Gastrocnemius medialis (tissue), 4 donors: ENCODE data around the gene ZNF70. TPM values are rescaled to one million over a fixed set of nuclear protein-coding genes. Genes with fewer than 3 reads are reported as not detected.
A peak's percentile ranks its signal among the peaks of the same experiment; 100 is the strongest.

Source experiments
- ATAC-seq, 2 donors: fragments of 150-250 bp; one replicate each; pipeline ENCODE4 v1.9.1; 2016
- DNase-seq, 2 donors: peaks; one replicate each; pipeline ENCODE4 v3.0.0-alpha.2; 2019
- H3K27ac ChIP-seq, 4 donors: fragments of 200-600 bp; sonication (generic); 1 replicate in 1 of 4; 2 replicates in 3 of 4; pipeline ENCODE4 v1.5.1; 2016 to 2018; ENCODE audit warnings: mild to moderate bottlenecking in 2 of 4, moderate library complexity in 1 of 4
- H3K27me3 ChIP-seq, 3 donors: fragments of 200-600 bp; sonication (generic) in 2 of 3; 1 replicate in 1 of 3; 2 replicates in 2 of 3; pipeline versions ENCODE4 v1.5.1 to v1.6.0; 2016 to 2019; ENCODE audit warnings: mild to moderate bottlenecking in 1 of 3, moderate library complexity in 1 of 3
- H3K36me3 ChIP-seq, 2 donors: fragments of 200-600 bp; sonication (generic) in 1 of 2; one replicate each; pipeline ENCODE4 v1.5.1; 2017 to 2018
- H3K4me1 ChIP-seq, 2 donors: fragments of 200-600 bp; sonication (generic) in 1 of 2; one replicate each; pipeline ENCODE4 v1.5.1; 2016 to 2017; ENCODE audit warnings: mild to moderate bottlenecking in 2 of 2
- H3K4me3 ChIP-seq, 4 donors: fragments of 200-600 bp; sonication (generic) in 3 of 4; 1 replicate in 1 of 4; 2 replicates in 3 of 4; pipeline ENCODE4 v1.5.1; 2016 to 2019; ENCODE audit warnings: mild to moderate bottlenecking in 2 of 4
- H3K9me3 ChIP-seq, 3 donors: fragments of 200-600 bp; sonication (generic) in 2 of 3; 1 replicate in 1 of 3; 2 replicates in 2 of 3; pipeline ENCODE4 v1.5.1; 2016 to 2019
- CTCF ChIP-seq, 5 experiments: fragments of 450-650 bp in 3 of 5; fragments of 200-600 bp in 2 of 5; sonication (generic) in 2 of 5; IDR thresholded peaks in 4 of 5; conservative IDR thresholded peaks in 1 of 5; 1 replicate in 4 of 5; 2 replicates in 1 of 5; pipeline ENCODE4 v1.5.1; 2016 to 2019; ENCODE audit warnings: antibody characterized with exemption in 5 of 5, mild to moderate bottlenecking in 3 of 5, moderate library complexity in 3 of 5
- POLR2A ChIP-seq, 2 donors: fragments of 450-650 bp; IDR thresholded peaks; one replicate each; pipeline ENCODE4 v1.6.1; 2017; ENCODE audit warnings: antibody characterized with exemption in 2 of 2, mild to moderate bottlenecking in 2 of 2, moderate library complexity in 2 of 2
- in situ Hi-C, 4 donors: fragments of 200-750 bp; cut with MboI; loops; one replicate each; pipeline versions ENCODE4 v1.15.0 to v1.8.0; 2017; ENCODE audit warnings: low sequenced_read_pairs in 4 of 4
- intact Hi-C: fragments of 100-400 bp; cut with DNase I; formaldehyde crosslinking; loops from one replicate; pipeline ENCODE4 v1.15.1; 2023; ENCODE audit warnings: low total_unique reads
- total RNA-seq, 4 donors: library from RNA; depleted of rRNA; stranded (reverse); fragments of >200 nt; gene quantifications; one replicate each; pipeline versions ENCODE4 v1.1.0 to v1.2.3, GENCODE V29; 2016

The ZNF70 gene
- total RNA-seq, 4 donors from 2014 or later = 3.1 to 6.3 (median 4.2) TPM

- H3K27ac ChIP-seq = peak overlapping the region; percentile 79 to 96 (median 86)
- in situ Hi-C loops = no loop called here
- intact Hi-C loops = no loop called here
- H3K36me3 ChIP-seq = peaks cover 0 to 22% of the 10 kb centered on the region in 2 donors
- H3K9me3 ChIP-seq = no peaks in the 10 kb centered on the region
- H3K27me3 ChIP-seq = no peaks in the 10 kb centered on the region
- TF ChIP-seq POLR2A (IDR thresholded peaks at IDR 0.05) = no peak
- TF ChIP-seq CTCF (IDR thresholded peaks at IDR 0.05 in 4 of 5, conservative IDR thresholded peaks at IDR 0.05 in 1 of 5) = no peak
- H3K4me1 ChIP-seq = peaks cover 18 to 23% of the 10 kb centered on the region in 2 donors
- DNase-seq (no peak), ATAC-seq (no peak)
- H3K4me3 ChIP-seq = no peak overlapping the region
Measured at GRCh38 chr22:23744485-23744884, 6.4 kb downstream of the ZNF70 start.

- no peak for ATAC-seq
- Histone ChIP-seq H3K36me3 (peaks cover 0 to 22% of the 10 kb centered on the region in 2 donors), H3K9me3 (no peaks in the 10 kb centered on the region), H3K27me3 (no peaks in the 10 kb centered on the region), H3K4me1 (peaks cover 18 to 23% of the 10 kb centered on the region in 2 donors), H3K27ac (peak overlapping the region; percentile 79 to 96 (median 86)), H3K4me3 (no peak overlapping the region)
- DNase-seq = no peak
- TF ChIP-seq POLR2A (IDR thresholded peaks at IDR 0.05) (no peak), CTCF (IDR thresholded peaks at IDR 0.05 in 4 of 5, conservative IDR thresholded peaks at IDR 0.05 in 1 of 5) (no peak)
- intact Hi-C loops (no loop called here), in situ Hi-C loops (no loop called here)
Measured at GRCh38 chr22:23744001-23744400, 6.9 kb downstream of the ZNF70 start.

GRCh38 chr22:23743303-23743705 is 7.6 kb downstream of the ZNF70 start:
- Histone ChIP-seq H3K36me3 (peaks cover 0 to 22% of the 10 kb centered on the region in 2 donors), H3K27me3 (no peaks in the 10 kb centered on the region), H3K9me3 (no peaks in the 10 kb centered on the region), H3K27ac (peak overlapping the region; percentile 79 to 96 (median 86)), H3K4me3 (peak overlapping the region in 1 of 4 donors; percentile 22), H3K4me1 (peaks cover 18 to 23% of the 10 kb centered on the region in 2 donors)
- in situ Hi-C loops = no loop called here
- peak; percentile 43 to 66 for ATAC-seq
- peak; percentile 61 to 93 for DNase-seq
- intact Hi-C loops = loop anchor here (2.0 kb wide), 2 partner anchors 59 to 85 kb away; no protein-coding TSS in a partner anchor
- TF ChIP-seq CTCF (IDR thresholded peaks at IDR 0.05 in 4 of 5, conservative IDR thresholded peaks at IDR 0.05 in 1 of 5) (no peak), POLR2A (IDR thresholded peaks at IDR 0.05) (no peak)

- Histone ChIP-seq H3K36me3 (peaks cover 0 to 22% of the 10 kb centered on the region in 2 donors), H3K27me3 (no peaks in the 10 kb centered on the region), H3K4me1 (peaks cover 18 to 23% of the 10 kb centered on the region in 2 donors), H3K9me3 (no peaks in the 10 kb centered on the region), H3K4me3 (peak overlapping the region in 1 of 4 donors; percentile 22), H3K27ac (peak overlapping the region; percentile 79 to 96 (median 86))
- intact Hi-C loops (loop anchor here (2.0 kb wide), 2 partner anchors 58 to 86 kb away; no protein-coding TSS in a partner anchor), in situ Hi-C loops (no loop called here)
- DNase-seq (peak; percentile 94 to 96), ATAC-seq (peak; percentile 86 to 94)
- TF ChIP-seq CTCF (IDR thresholded peaks at IDR 0.05 in 4 of 5, conservative IDR thresholded peaks at IDR 0.05 in 1 of 5) = no peak
- peak; percentile 25 to 46 for TF ChIP-seq POLR2A (IDR thresholded peaks at IDR 0.05)
Measured at GRCh38 chr22:23742505-23743264, 8.2 kb downstream of the ZNF70 start.
